A549 (cell line): ENCODE data around the gene ZNF804A. TPM values are rescaled to one million over a fixed set of nuclear protein-coding genes. Genes with fewer than 3 reads are reported as not detected.

Source experiments
- ATAC-seq, 2 experiments: fragments of 200-7000 bp in 1 of 2; fragments of >200 bp in 1 of 2; cut with Nextera tagmentation in 1 of 2; cut with Tn5 transposase in 1 of 2; 3 replicates each; pipeline versions ENCODE4 v1.8.0 to v1.9.1; 2018 to 2020; ENCODE audit warnings: mild to moderate bottlenecking in 1 of 2, moderate library complexity in 1 of 2
- CTCF ChIA-PET: fragments of 300-600 bp; sonication (Branson Sonifier 250); formaldehyde crosslinking; extraction: SDS; loops from one replicate; lab custom pipeline; 2021; ENCODE audit warnings: antibody characterized with exemption, inconsistent platforms; lab: Yijun Ruan, JAX
- POLR2A ChIA-PET: fragments of 350-600 bp; formaldehyde crosslinking; extraction: SDS; loops from one replicate; lab custom pipeline; 2021; ENCODE audit warnings: antibody characterized with exemption, inconsistent platforms; lab: Yijun Ruan, JAX
- DNase-seq, 2 experiments: peaks; one replicate each; pipeline versions ENCODE4 v3.0.0 to v3.0.0-alpha.2; 2011 to 2016; ENCODE audit warnings: low read depth in 1 of 2, low spot score in 1 of 2
- FAIRE-seq: peaks from 2 replicates; lab custom pipeline; 2011; peaks lifted over from hg19 to GRCh38; lab: Jason Lieb, UNC
- H3K27ac ChIP-seq, 2 experiments: fragments of >200 bp; sonication (Bioruptor Twin); formaldehyde crosslinking; 3 replicates each; pipeline ENCODE4 v1.5.1; 2016 to 2017
- H3K4me1 ChIP-seq: fragments of >200 bp; sonication (Bioruptor Twin); formaldehyde crosslinking; 3 replicates; pipeline ENCODE4 v1.6.1; 2016
- H3K4me2 ChIP-seq: fragments of >200 bp; sonication (Bioruptor Twin); formaldehyde crosslinking; 3 replicates; pipeline ENCODE4 v1.6.1; 2016
- H3K4me3 ChIP-seq: fragments of >200 bp; sonication (Bioruptor Twin); formaldehyde crosslinking; 3 replicates; pipeline ENCODE4 v1.5.1; 2016
- H3K9me3 ChIP-seq: fragments of >200 bp; sonication (Bioruptor Twin); formaldehyde crosslinking; 3 replicates; pipeline ENCODE4 v1.6.1; 2016
- E2F6 ChIP-seq: IDR thresholded peaks from 2 replicates; pipeline ENCODE4 v1.6.1; 2012; ENCODE audit warnings: low read depth, borderline replicate concordance
- EHF ChIP-seq: fragments of 250-450 bp; sonication (Bioruptor Pico); IDR thresholded peaks from 2 replicates; pipeline ENCODE4 v1.5.0; 2020; ENCODE audit warnings: mild to moderate bottlenecking
- HEYL ChIP-seq: fragments of 250-450 bp; sonication (Bioruptor Pico); IDR thresholded peaks from 2 replicates; pipeline ENCODE4 v1.8.0; 2021; ENCODE audit warnings: mild to moderate bottlenecking, moderate library complexity
- HMGXB4 ChIP-seq: fragments of 250-450 bp; sonication (Bioruptor Pico); IDR thresholded peaks from 2 replicates; pipeline ENCODE4 v1.5.0; 2021; ENCODE audit warnings: mild to moderate bottlenecking, moderate library complexity, borderline replicate concordance
- HOXB5 ChIP-seq: fragments of 250-450 bp; sonication (Bioruptor Pico); IDR thresholded peaks from 2 replicates; pipeline ENCODE4 v1.5.0; 2020; ENCODE audit warnings: mild to moderate bottlenecking, moderate library complexity
- KDM1A ChIP-seq: fragments of 200-600 bp; sonication (generic); IDR thresholded peaks from 2 replicates; pipeline ENCODE4 v1.6.1; 2016; ENCODE audit warnings: low read depth, mild to moderate bottlenecking
- MYC ChIP-seq: IDR thresholded peaks from 2 replicates; pipeline ENCODE4 v1.6.1; 2012; ENCODE audit warnings: mild to moderate bottlenecking, inconsistent platforms, low read length, improper control_type of control experiment, borderline replicate concordance
- NFE2L2 ChIP-seq: fragments of 150-350 bp; conservative IDR thresholded peaks from 2 replicates; pipeline ENCODE4 v1.6.1; 2014; ENCODE audit warnings: low read length
- PHF8 ChIP-seq: fragments of 200-600 bp; sonication (generic); IDR thresholded peaks from 2 replicates; pipeline ENCODE4 v1.6.1; 2016; ENCODE audit warnings: low read depth, mild to moderate bottlenecking, antibody characterized with exemption, moderate library complexity, borderline replicate concordance
- POLR2A ChIP-seq: IDR thresholded peaks from 2 replicates; pipeline ENCODE4 v1.6.1; 2012; ENCODE audit warnings: mild to moderate bottlenecking, low read length
- POLR2AphosphoS2 ChIP-seq: conservative IDR thresholded peaks from 2 replicates; pipeline ENCODE4 v1.6.1; 2012; ENCODE audit warnings: low read length, improper control_type of control experiment, inconsistent platforms
- RAD21 ChIP-seq, 2 experiments: fragments of >200 bp in 1 of 2; sonication (Bioruptor Twin) in 1 of 2; formaldehyde crosslinking in 1 of 2; IDR thresholded peaks in 1 of 2; conservative IDR thresholded peaks in 1 of 2; 2 replicates in 1 of 2; 3 replicates in 1 of 2; pipeline ENCODE4 v1.6.1; 2012 to 2018; ENCODE audit warnings: inconsistent platforms in 1 of 2
- RFX5 ChIP-seq: fragments of 450-650 bp; IDR thresholded peaks from 2 replicates; pipeline ENCODE4 v1.7.1; 2014; ENCODE audit warnings: antibody characterized with exemption, mild to moderate bottlenecking, moderate library complexity
- SMC3 ChIP-seq: fragments of >200 bp; sonication (Bioruptor Twin); formaldehyde crosslinking; IDR thresholded peaks from 3 replicates; pipeline ENCODE4 v1.6.1; 2018; ENCODE audit warnings: inconsistent platforms
- TFCP2L1 ChIP-seq: fragments of 250-450 bp; sonication (Bioruptor Pico); IDR thresholded peaks from 2 replicates; pipeline ENCODE4 v1.5.0; 2021; ENCODE audit warnings: mild to moderate bottlenecking
- ZSCAN20 ChIP-seq: fragments of 250-450 bp; sonication (Bioruptor Pico); IDR thresholded peaks from 2 replicates; pipeline ENCODE4 v1.8.0; 2022; ENCODE audit warnings: mild to moderate bottlenecking, moderate library complexity
- WGBS: methylation state at CpG from one replicate; pipeline ENCODE4 v1.1.6; 2017; ENCODE audit errors: missing lambda C conversion rate; 5-methylcytosine and 5-hydroxymethylcytosine counted together
- polyA plus RNA-seq, 4 experiments: library from polyadenylated mRNA; depleted of rRNA in 3 of 4; stranded (reverse); fragments of >200 nt; fragmentation: RNase III in 1 of 4; extraction: RNeasy Plus Mini Kit Qiagen cat#74134 plus additional on column Dnase treatment in 1 of 4; gene quantifications; 2 replicates in 3 of 4; 3 replicates in 1 of 4; pipeline ENCODE4 v1.2.3, GENCODE V29; 2011 to 2017
- TF ChIP-seq, protein P1 (sequence below): fragments of >200 bp; sonication (Bioruptor Twin); formaldehyde crosslinking; IDR thresholded peaks from 3 replicates; pipeline ENCODE4 v1.6.1; 2016

ZNF804A gene
- polyA plus RNA-seq, 2 of the 4 experiments (the other 2 are of a cell fraction): not detected

- CTCF ChIA-PET: interaction anchor here (0.6 kb wide), 1 partner anchor 1248 kb away, joined by 3 read pairs; no protein-coding TSS in a partner anchor
- 42% methylated on average over 7 of the region's 7 CpGs for WGBS
- H3K27ac ChIP-seq: no peak overlapping the region
- TF ChIP-seq POLR2AphosphoS2 (no peak), HEYL (CRISPR knock-in tag) (no peak), RAD21 (conservative IDR thresholded peaks at IDR 0.05 in 1 of 2, IDR thresholded peaks at IDR 0.05 in 1 of 2) (no peak), E2F6 (no peak), EHF (CRISPR knock-in tag) (no peak), ZSCAN20 (CRISPR knock-in tag) (no peak), RFX5 (no peak), PHF8 (no peak), HOXB5 (no peak), POLR2A (no peak), NFE2L2 (no peak), TFCP2L1 (CRISPR knock-in tag) (no peak)
- TF ChIP-seq, protein P1, sequence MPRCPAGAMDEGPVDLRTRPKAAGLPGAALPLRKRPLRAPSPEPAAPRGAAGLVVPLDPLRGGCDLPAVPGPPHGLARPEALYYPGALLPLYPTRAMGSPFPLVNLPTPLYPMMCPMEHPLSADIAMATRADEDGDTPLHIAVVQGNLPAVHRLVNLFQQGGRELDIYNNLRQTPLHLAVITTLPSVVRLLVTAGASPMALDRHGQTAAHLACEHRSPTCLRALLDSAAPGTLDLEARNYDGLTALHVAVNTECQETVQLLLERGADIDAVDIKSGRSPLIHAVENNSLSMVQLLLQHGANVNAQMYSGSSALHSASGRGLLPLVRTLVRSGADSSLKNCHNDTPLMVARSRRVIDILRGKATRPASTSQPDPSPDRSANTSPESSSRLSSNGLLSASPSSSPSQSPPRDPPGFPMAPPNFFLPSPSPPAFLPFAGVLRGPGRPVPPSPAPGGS: no peak
- H3K4me1 ChIP-seq: peaks cover 14% of the 10 kb centered on the region; the same call in 2 of the 3 replicates
- POLR2A ChIA-PET: no interaction called here
- FAIRE-seq: no peak
- ATAC-seq: no peak; a peak in 2 of 6 replicates
- peak overlapping the region; percentile 97 for H3K4me2 ChIP-seq
- peak overlapping the region; percentile 60 for H3K4me3 ChIP-seq
- no peak for DNase-seq
- H3K9me3 ChIP-seq: no peaks in the 10 kb centered on the region
Observed at GRCh38 chr2:184599054-184599871, 934 bp downstream of the ZNF804A start.

GRCh38 chr2:184599872-184600222 is 1.5 kb downstream of the ZNF804A start:
- ATAC-seq: no peak
- 69% methylated on average over 2 of the region's 2 CpGs for WGBS

DNA sequence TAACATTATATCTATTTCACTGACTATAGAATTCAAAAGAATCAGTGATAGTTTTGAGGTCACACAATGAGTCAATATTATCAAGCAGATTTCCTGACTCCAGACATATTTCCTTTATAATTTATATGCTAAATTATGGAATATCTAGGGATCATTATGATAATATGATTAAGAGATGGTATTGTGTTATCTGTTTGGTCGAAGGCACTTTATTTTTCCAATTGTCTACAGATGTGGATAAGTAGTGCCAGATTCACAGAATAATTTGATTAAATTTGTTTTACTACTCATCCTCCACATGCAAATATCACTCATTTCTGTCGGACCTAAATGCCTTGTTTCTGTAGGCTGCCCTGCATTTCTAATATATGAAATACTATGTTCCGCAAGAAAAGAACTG is 4.4 kb downstream of the ZNF804A start:
- WGBS: 62% methylated on average over 3 of the region's 3 CpGs
- no peak for DNase-seq

More at GRCh38 chr2:184599872-184600222, 1.5 kb downstream of the ZNF804A start:
- Histone ChIP-seq H3K27ac (no peak overlapping the region), H3K4me2 (no peak overlapping the region), H3K9me3 (no peaks in the 10 kb centered on the region), H3K4me3 (no peak overlapping the region), H3K4me1 (peaks cover 14% of the 10 kb centered on the region; the same call in 2 of the 3 replicates)
- TF ChIP-seq PHF8 (no peak), SMC3 (no peak), MYC (no peak), KDM1A (no peak)
- DNase-seq (no peak), FAIRE-seq (no peak)
- POLR2A ChIA-PET: no interaction called here
- CTCF ChIA-PET: interaction anchor here (0.6 kb wide), 1 partner anchor 1249 kb away, joined by 3 read pairs; no protein-coding TSS in a partner anchor

More for the DNA sequence above, 4.4 kb downstream of the ZNF804A start:
- no peak overlapping the region for H3K27ac ChIP-seq
- ChIA-PET POLR2A (no interaction called here), CTCF (no interaction called here)
- H3K9me3 ChIP-seq: no peaks in the 10 kb centered on the region
- no peak overlapping the region for H3K4me3 ChIP-seq
- H3K4me2 ChIP-seq: no peak overlapping the region
- no peak for ATAC-seq
- FAIRE-seq: no peak
- H3K4me1 ChIP-seq: peaks cover 6% of the 10 kb centered on the region; the same call in 2 of the 3 replicates
- TF ChIP-seq HMGXB4 (CRISPR knock-in tag) (no peak), PHF8 (no peak)
